SK-N-SH treated with all-trans-retinoic acid at 6 μM for 48 hours (cell line): ENCODE results near the gene SKI.

Source experiments
- ATAC-seq: fragments of 200-7000 bp; cut with Tn5 transposase; 3 replicates; pipeline ENCODE4 v1.9.1; 2020; ENCODE audit warnings: mild to moderate bottlenecking, moderate library complexity
- ARNTL ChIP-seq: fragments of 450-650 bp; formaldehyde crosslinking; IDR thresholded peaks from 2 replicates; pipeline ENCODE4 v1.5.0; 2020; ENCODE audit warnings: low read depth, mild to moderate bottlenecking, moderate library complexity, borderline replicate concordance
- GLIS3 ChIP-seq: fragments of 250-450 bp; sonication (Bioruptor Pico); IDR thresholded peaks from 2 replicates; pipeline ENCODE4 v1.5.0; 2020; ENCODE audit warnings: mild to moderate bottlenecking, moderate library complexity
- ISL1 ChIP-seq: fragments of 250-450 bp; sonication (Bioruptor Pico); IDR thresholded peaks from 2 replicates; pipeline ENCODE4 v2.1.2; 2022; ENCODE audit warnings: mild to moderate bottlenecking, moderate library complexity
- OSR1 ChIP-seq: fragments of 250-450 bp; sonication (Bioruptor Pico); IDR thresholded peaks from 2 replicates; pipeline ENCODE4 v1.8.0; 2022; ENCODE audit warnings: moderate library complexity, mild to moderate bottlenecking, inconsistent platforms
- PPARA ChIP-seq: fragments of 250-450 bp; sonication (Bioruptor Pico); IDR thresholded peaks from 2 replicates; pipeline ENCODE4 v1.5.0; 2020; ENCODE audit warnings: mild to moderate bottlenecking, borderline replicate concordance
- RARB ChIP-seq: fragments of 250-450 bp; sonication (Bioruptor Pico); IDR thresholded peaks from 2 replicates; pipeline ENCODE4 v1.8.0; 2021; ENCODE audit warnings: mild to moderate bottlenecking, moderate library complexity
- TCF4 ChIP-seq: fragments of 250-450 bp; sonication (Bioruptor Pico); IDR thresholded peaks from 2 replicates; pipeline ENCODE4 v1.8.0; 2021; ENCODE audit warnings: mild to moderate bottlenecking, moderate library complexity, borderline replicate concordance
- TOX ChIP-seq: fragments of 250-450 bp; sonication (Bioruptor Pico); IDR thresholded peaks from 2 replicates; pipeline ENCODE4 v1.8.0; 2021; ENCODE audit warnings: mild to moderate bottlenecking, moderate library complexity, borderline replicate concordance
- ZC3H10 ChIP-seq: fragments of 250-450 bp; sonication (Bioruptor Pico); IDR thresholded peaks from 2 replicates; pipeline ENCODE4 v1.5.1; 2021; ENCODE audit warnings: mild to moderate bottlenecking, moderate library complexity
- ZFP3 ChIP-seq: fragments of 250-450 bp; sonication (Bioruptor Pico); IDR thresholded peaks from 2 replicates; pipeline ENCODE4 v1.5.0; 2020; ENCODE audit warnings: mild to moderate bottlenecking, moderate library complexity
- ZFP30 ChIP-seq: fragments of 450-650 bp; formaldehyde crosslinking; IDR thresholded peaks from 2 replicates; pipeline ENCODE4 v1.5.0; 2022; ENCODE audit warnings: mild to moderate bottlenecking, moderate library complexity
- ZNF8 ChIP-seq: fragments of 450-650 bp; formaldehyde crosslinking; IDR thresholded peaks from 2 replicates; pipeline ENCODE4 v1.5.0; 2020; ENCODE audit warnings: mild to moderate bottlenecking, moderate library complexity
- TF ChIP-seq, protein P1 (sequence below): fragments of 250-450 bp; sonication (Bioruptor Pico); IDR thresholded peaks from 2 replicates; pipeline ENCODE4 v1.5.1; 2021; ENCODE audit warnings: mild to moderate bottlenecking, moderate library complexity
- TF ChIP-seq, protein P2 (sequence below): fragments of 250-450 bp; sonication (Bioruptor Pico); IDR thresholded peaks from 2 replicates; pipeline ENCODE4 v1.8.0; 2020; ENCODE audit warnings: mild to moderate bottlenecking, moderate library complexity, borderline replicate concordance
- TF ChIP-seq, protein P3 (sequence below): fragments of 250-450 bp; sonication (Bioruptor Pico); IDR thresholded peaks from 2 replicates; pipeline ENCODE4 v1.5.1; 2020; ENCODE audit warnings: low read depth, mild to moderate bottlenecking, moderate library complexity
- TF ChIP-seq, protein P4 (sequence below): fragments of 250-450 bp; sonication (Bioruptor Pico); IDR thresholded peaks from 2 replicates; pipeline ENCODE4 v1.8.0; 2021; ENCODE audit warnings: low read depth, mild to moderate bottlenecking, moderate library complexity, borderline replicate concordance
- TF ChIP-seq, protein P5 (sequence below): fragments of 250-450 bp; sonication (Bioruptor Pico); IDR thresholded peaks from 2 replicates; pipeline ENCODE4 v1.5.0; 2020; ENCODE audit warnings: mild to moderate bottlenecking, moderate library complexity

Gene SKI

DNA sequence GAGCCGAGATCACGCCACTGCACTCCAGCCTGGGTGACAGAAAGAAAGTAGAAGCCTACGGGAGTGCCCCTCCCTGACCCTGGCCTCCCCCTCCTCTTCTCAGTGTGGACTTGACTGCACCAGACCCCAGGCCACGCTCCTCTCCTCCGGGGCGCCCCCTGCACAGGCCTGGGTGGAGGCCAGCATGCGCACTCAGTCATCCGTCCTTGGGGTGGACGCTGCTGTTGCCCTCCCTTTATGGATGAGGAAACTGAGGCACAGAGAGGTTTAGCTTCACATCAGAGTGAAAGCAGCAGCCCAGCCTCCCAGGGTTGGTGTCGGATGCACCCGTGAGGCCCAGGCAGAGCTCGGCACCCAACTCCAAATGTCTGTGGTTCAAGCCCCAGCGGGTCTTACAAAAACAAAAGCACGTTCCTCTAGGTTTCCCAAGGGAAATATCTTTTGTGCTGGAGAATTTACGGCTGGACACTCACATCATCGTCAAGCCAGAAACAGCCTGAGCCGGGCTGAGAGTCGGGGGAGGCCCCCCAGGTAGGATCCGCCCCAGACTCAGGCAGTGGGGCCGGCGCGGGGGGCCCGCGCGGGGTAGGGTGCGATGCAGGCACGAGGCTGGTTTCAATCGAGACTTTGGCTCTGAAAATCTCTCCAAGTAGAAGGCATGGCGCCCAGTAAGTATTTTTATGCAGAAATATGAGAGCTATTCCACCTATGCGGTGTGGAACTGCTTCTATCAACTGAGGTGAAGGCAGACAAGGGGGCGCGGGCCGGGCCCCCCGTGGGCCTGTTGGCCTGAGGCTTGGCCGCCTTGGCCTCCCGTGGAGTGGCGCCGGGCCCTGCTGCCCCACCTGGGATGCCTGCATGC, 126.6 kb downstream of the SKI start:
- no peak for ATAC-seq
- TF ChIP-seq ZFP30 (CRISPR knock-in tag) (no peak), GLIS3 (no peak), TOX (CRISPR knock-in tag) (no peak), ZNF8 (CRISPR knock-in tag) (no peak)
- TF ChIP-seq, protein P1, sequence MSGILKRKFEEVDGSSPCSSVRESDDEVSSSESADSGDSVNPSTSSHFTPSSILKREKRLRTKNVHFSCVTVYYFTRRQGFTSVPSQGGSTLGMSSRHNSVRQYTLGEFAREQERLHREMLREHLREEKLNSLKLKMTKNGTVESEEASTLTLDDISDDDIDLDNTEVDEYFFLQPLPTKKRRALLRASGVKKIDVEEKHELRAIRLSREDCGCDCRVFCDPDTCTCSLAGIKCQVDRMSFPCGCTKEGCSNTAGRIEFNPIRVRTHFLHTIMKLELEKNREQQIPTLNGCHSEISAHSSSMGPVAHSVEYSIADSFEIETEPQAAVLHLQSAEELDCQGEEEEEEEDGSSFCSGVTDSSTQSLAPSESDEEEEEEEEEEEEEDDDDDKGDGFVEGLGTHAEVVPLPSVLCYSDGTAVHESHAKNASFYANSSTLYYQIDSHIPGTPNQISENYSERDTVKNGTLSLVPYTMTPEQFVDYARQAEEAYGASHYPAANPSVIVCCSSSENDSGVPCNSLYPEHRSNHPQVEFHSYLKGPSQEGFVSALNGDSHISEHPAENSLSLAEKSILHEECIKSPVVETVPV (CRISPR knock-in tag): no peak
- TF ChIP-seq, protein P2, sequence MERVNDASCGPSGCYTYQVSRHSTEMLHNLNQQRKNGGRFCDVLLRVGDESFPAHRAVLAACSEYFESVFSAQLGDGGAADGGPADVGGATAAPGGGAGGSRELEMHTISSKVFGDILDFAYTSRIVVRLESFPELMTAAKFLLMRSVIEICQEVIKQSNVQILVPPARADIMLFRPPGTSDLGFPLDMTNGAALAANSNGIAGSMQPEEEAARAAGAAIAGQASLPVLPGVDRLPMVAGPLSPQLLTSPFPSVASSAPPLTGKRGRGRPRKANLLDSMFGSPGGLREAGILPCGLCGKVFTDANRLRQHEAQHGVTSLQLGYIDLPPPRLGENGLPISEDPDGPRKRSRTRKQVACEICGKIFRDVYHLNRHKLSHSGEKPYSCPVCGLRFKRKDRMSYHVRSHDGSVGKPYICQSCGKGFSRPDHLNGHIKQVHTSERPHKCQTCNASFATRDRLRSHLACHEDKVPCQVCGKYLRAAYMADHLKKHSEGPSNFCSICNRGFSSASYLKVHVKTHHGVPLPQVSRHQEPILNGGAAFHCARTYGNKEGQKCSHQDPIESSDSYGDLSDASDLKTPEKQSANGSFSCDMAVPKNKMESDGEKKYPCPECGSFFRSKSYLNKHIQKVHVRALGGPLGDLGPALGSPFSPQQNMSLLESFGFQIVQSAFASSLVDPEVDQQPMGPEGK (CRISPR knock-in tag): no peak

DNA sequence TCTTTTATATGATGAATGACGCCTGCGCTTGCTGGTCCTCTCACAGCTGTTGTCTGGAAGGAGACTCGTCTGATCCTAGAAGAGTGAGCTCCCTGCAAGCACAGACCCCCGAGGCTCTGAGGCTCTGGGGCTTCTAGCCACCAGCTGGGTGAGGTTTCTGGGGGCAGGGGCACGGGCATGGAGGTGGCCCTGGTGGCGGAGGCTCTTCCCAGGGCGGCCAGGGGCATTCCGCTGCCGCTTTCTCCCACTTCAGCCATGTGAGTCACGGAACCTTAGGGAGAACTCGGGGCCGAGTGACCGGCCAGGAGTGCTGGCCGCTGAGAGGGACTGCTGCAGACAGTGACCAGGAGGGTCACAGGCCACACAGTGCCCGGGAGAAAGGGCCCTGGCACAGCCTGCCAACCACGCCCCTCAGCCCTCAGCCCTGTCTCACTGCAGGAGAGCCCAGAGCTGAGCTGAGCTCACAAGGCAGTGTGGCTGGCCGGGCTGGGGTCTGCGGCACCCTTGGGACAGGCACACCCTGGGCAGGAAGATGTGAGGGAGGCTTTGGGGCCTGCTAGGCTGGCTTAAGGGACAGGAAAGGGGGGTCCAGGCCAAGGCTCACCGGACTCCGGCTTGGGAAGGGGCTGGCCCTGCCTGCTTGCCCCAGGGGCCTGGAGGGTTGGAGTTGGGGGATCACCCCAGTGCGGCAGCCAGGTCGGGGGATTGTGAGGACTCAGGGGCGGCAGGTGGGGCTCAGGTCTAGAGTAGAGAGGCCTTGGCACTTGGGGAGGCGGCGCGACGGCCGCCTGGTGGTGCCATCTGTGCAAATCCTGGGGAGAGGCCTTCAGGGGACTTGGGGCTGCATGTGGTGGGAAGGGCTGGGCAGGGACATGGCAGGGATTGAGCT, 127.5 kb downstream of the SKI start:
- TF ChIP-seq, protein P3, sequence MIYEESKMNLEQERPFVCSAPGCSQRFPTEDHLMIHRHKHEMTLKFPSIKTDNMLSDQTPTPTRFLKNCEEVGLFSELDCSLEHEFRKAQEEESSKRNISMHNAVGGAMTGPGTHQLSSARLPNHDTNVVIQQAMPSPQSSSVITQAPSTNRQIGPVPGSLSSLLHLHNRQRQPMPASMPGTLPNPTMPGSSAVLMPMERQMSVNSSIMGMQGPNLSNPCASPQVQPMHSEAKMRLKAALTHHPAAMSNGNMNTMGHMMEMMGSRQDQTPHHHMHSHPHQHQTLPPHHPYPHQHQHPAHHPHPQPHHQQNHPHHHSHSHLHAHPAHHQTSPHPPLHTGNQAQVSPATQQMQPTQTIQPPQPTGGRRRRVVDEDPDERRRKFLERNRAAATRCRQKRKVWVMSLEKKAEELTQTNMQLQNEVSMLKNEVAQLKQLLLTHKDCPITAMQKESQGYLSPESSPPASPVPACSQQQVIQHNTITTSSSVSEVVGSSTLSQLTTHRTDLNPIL (CRISPR knock-in tag): no peak
- TF ChIP-seq ZFP30 (CRISPR knock-in tag): no peak
- TF ChIP-seq ISL1 (CRISPR knock-in tag): no peak
- TF ChIP-seq ZNF8 (CRISPR knock-in tag): no peak
- TF ChIP-seq, protein P2 (CRISPR knock-in tag): no peak
- TF ChIP-seq, all 23 proteins: peak for 0
- ATAC-seq: no peak

DNA sequence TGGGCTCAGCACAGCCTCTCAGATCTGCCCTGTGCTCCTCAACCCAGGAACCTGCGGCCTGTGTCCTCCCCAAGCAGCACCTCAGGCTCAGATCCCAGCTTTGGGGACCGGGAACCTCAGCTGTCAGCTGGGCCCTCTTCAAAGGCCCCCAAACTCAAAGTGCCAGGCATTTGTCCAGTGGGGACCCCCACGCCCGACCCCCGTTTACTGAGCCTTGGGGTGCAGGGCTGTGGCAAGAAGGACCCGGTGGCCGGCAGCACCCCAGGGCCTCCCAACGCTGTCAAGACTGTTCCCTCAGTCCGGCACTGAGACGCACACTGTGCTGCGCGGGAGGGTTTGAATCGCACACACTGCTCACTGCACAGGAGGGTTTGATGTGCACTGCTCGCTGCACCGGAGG, 128.3 kb downstream of the SKI start:
- no peak for ATAC-seq
- TF ChIP-seq, protein P3 (CRISPR knock-in tag): no peak
- no peak for TF ChIP-seq TCF4 (CRISPR knock-in tag)
- no peak for TF ChIP-seq ZFP3
- TF ChIP-seq GLIS3: no peak
- no peak for TF ChIP-seq ZC3H10 (CRISPR knock-in tag)
- TF ChIP-seq, protein P4, sequence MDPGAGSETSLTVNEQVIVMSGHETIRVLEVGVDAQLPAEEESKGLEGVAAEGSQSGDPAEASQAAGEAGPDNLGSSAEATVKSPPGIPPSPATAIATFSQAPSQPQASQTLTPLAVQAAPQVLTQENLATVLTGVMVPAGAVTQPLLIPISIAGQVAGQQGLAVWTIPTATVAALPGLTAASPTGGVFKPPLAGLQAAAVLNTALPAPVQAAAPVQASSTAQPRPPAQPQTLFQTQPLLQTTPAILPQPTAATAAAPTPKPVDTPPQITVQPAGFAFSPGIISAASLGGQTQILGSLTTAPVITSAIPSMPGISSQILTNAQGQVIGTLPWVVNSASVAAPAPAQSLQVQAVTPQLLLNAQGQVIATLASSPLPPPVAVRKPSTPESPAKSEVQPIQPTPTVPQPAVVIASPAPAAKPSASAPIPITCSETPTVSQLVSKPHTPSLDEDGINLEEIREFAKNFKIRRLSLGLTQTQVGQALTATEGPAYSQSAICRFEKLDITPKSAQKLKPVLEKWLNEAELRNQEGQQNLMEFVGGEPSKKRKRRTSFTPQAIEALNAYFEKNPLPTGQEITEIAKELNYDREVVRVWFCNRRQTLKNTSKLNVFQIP (CRISPR knock-in tag): no peak
- TF ChIP-seq ARNTL (CRISPR knock-in tag): no peak
- no peak for TF ChIP-seq TOX (CRISPR knock-in tag)
- TF ChIP-seq, protein P1 (CRISPR knock-in tag): no peak
- TF ChIP-seq OSR1 (CRISPR knock-in tag): no peak
- no peak for TF ChIP-seq RARB (CRISPR knock-in tag)
- TF ChIP-seq, protein P2 (CRISPR knock-in tag): no peak
- TF ChIP-seq PPARA (CRISPR knock-in tag): no peak
- TF ChIP-seq, protein P5, sequence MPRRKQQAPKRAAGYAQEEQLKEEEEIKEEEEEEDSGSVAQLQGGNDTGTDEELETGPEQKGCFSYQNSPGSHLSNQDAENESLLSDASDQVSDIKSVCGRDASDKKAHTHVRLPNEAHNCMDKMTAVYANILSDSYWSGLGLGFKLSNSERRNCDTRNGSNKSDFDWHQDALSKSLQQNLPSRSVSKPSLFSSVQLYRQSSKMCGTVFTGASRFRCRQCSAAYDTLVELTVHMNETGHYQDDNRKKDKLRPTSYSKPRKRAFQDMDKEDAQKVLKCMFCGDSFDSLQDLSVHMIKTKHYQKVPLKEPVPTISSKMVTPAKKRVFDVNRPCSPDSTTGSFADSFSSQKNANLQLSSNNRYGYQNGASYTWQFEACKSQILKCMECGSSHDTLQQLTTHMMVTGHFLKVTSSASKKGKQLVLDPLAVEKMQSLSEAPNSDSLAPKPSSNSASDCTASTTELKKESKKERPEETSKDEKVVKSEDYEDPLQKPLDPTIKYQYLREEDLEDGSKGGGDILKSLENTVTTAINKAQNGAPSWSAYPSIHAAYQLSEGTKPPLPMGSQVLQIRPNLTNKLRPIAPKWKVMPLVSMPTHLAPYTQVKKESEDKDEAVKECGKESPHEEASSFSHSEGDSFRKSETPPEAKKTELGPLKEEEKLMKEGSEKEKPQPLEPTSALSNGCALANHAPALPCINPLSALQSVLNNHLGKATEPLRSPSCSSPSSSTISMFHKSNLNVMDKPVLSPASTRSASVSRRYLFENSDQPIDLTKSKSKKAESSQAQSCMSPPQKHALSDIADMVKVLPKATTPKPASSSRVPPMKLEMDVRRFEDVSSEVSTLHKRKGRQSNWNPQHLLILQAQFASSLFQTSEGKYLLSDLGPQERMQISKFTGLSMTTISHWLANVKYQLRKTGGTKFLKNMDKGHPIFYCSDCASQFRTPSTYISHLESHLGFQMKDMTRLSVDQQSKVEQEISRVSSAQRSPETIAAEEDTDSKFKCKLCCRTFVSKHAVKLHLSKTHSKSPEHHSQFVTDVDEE (CRISPR knock-in tag): no peak
